Muscle of back (tissue), 11 donors: ENCODE data around the gene ZNF600. TPM values are rescaled to one million over a fixed set of nuclear protein-coding genes. Genes with fewer than 3 reads are reported as not detected.
"Not testable (repeated sequence)": the region's sequence is repeated elsewhere in the genome, so short reads cannot be mapped to it uniquely, and the experiment has no call there.

ENCODE experiments used
- DNase-seq, 3 donors: peaks; one replicate each; pipeline versions ENCODE4 v3.0.0 to v3.0.0-alpha.2; 2013
- polyA plus RNA-seq, 10 donors: library from polyadenylated mRNA; unstranded; fragments of 120-200 nt; gene quantifications; one replicate each; pipeline ENCODE4 v1.2.1, GENCODE V29; 2013; ENCODE audit not compliant: insufficient read length in 10 of 10

The ZNF600 gene
- polyA plus RNA-seq, 10 donors: 1.3 to 5.1 (median 3.5) TPM

DNA sequence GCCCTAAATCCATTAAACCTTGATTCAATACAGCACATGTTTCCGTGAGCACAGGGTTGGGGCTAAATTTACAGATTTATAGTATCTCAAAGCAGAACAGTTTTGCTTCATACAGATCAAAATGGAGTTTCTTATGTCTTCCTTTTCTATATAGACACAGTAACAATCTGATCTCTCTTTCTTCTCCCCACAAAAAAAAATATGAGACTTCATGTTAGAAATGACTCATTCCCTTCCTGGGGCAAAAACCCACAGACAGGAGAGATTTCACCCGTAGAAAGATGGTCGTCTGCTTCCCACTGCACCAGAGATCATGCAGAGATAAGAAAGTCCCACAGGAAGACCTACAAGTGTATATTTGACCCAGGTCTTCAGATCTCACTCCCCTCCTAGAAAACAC, 44.1 kb downstream of the ZNF600 start:
- no peak for DNase-seq

DNA sequence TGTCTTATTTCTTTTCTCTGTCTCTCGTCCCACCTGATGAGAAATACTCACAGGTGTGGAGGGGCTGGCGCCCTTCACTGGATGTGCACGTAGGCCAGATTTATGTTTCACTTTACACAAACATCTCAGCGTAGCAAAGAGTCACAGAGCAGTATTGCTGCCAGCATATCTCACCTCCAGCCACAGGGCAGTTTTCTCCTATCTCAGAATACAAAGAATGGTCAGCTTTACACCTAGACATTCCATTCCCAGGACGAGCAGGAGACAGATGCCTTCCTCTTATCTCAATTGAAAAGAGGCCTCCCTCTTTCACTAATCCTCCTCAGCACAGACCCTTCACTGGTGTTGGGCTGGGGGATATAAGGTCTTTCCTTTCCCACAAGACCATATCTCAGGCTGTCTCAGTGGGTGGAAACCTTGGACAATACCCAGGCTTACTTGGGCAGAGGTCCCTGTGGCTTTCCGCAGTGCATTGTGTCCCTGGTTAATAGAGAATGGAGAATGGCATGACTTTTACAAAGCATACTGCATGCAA, 44.6 kb downstream of the ZNF600 start:
- DNase-seq: no peak

DNA sequence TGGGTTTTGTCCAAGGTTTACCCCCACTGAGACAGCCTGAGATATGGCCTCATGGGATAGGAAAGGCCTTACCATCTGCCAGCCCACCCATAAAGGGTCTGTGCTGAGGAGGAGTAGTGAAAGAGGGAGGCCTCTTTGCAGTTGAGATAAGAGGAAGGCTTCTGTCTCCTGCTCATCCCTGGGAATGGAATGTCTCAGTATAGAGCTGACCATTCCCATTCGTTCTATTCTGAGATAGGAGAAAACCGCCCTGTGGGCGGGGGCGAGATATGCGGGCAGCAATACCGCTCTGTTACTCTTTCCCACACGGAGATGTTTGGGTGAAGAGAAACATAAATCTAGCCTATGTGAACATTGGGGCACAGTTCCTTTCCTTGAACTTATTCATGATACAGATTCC, 45.2 kb downstream of the ZNF600 start:
- DNase-seq: not testable (repeated sequence)

DNA sequence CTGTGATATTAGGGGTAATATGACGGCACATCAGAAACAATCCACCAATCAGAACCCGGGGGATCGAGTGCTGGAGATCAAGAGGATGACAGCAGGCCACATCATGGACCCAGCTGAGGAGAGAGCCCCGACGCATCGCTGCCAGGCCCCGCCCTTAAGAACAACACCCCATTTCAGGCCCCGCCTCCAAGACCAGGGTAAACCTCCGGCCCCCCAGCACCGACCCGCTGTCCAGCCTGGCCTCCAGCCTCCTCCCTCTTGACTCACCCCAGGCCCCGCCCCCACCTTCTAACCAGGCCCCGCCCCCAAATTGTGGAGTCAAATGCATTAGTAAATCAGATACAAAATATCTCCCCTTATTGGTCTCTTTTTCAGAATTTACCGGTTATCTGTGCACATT, 47.0 kb downstream of the ZNF600 start:
- DNase-seq: no peak

DNA sequence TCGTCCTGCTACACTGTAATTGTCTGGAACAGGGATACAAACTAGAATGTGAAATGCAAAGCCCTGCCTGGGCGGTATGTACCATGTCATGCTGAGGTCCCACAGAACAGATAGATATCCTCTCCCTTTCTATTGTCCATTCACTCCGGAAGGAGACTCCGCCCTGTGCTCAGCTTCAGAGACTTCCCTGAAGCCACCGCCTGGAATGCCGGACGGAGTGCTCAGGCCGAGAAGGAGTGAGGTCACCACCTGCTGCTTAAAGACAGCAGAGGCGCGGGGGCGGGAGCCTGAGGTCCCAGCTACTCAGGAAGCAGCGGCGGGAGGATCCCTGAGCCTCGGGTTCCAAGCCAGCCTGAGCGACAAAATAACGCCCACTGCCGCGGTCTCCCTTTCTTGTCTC, 50.9 kb downstream of the ZNF600 start:
- DNase-seq: peak; percentile 36 to 76 (median 73)

DNA sequence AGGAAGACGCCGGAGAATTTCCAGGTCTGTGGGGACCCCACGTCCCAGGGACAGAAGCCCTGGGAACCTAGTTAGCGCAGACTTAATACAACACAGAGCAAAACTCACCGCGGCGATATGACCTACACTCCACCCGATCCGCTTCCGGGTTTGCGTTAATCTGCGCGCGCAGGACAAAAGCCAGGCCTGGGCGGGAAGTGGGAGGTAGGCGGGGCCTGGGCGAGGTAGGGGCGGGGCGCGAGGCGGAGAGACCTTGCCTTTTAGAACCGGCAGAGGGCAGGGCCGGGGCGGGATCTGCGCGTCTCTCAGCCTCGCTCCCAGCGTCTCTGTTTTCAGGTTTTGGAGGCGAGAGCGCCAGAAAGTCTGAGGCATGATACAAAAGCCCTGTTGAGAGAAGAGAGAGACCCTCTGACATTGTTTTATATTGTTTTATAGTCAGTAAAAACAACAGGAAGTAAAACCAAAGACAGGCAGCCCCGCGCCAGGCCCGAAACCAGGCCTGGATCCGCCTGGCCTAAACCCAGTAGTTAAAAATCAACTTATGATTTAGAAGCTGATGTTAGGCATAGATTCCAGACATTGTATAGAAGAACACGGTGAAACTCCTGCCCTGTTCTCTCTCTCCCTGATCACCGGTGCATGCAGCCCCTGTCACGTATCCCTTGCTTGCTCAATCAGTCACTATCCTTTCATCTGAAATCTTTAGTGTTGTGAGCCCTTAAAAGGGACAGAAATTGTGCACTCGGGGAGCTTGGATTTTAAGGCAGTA, 51.5 kb downstream of the ZNF600 start, which contains the start of gene ZNF611:
ZNF611 (minus strand) TSS at position 152 of the 769 bp plus-strand sequence. CDS start 19,150 bp downstream, outside the sequence.
- DNase-seq: peak; percentile 95 to 98 (median 96)

DNA sequence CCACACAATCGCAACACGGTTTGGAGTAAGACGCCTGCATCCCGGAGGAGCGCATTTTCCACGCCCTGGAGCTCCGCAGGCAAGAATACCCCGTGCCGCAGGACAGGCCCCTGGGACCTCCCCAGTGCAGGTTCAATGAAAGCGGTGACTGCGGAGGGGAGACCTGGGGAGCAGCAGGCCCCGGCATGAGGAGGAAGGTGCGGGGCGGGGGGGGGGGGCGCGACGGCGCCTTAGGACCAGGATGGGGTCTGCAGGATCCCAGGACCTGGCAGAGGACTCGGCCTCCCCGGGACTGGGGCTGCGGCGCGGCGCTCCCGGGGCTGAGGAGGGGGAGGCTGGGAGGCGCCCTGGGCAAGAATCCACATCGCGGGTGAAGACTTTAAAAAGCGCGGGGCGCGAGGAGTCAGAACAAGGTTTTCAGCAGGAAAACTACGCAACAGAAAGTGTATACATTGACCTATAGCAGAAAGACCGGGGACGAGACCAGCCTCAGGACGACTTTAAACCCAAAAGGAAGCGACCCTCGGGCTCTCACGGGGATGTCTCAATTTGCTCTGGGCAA, 52.2 kb downstream of the ZNF600 start:
- DNase-seq: peak; percentile 1 to 35 (median 16)

DNA sequence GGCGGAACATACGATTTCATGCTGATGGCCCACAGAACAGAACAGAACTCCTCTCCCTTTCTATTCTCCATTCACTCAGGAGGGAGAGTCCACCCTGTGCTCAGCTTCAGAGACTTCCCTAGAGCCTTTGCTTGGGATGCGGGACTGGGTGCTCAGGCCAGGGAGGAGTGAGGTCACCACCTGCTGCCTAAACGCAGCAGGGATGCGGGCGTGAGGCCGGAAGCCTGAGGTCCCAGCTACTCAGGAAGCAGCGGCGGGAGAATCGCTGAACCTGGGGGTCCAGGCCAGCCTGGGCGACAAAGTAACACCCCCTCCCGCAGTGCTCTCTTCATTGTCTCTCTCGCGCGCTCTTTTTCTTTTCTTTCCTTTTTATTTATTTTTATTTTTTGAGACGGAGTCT, 60.5 kb downstream of the ZNF600 start:
- DNase-seq: not testable (repeated sequence)

DNA sequence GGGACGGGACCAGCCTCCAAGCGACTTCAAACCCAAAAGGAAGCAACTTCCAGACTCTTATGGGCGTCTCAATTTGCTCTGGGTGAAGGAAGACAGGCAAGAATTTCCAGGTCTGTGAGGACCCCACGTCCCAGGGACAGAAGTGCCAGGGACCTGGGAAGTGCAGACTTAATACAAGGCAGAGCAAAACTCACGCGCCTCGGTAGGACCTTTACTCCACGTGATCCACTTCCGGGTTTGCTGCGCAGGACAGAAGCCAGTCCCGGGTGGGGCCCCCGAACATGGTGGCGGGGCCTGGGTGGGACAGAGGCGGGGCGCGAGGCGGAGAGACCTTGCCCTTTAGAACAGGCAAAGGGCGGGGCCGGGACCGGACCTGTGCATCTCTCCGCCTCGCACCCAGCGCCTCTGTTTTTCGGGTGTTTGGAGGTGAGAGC, 61.0 kb downstream of the ZNF600 start:
- DNase-seq: no peak

DNA sequence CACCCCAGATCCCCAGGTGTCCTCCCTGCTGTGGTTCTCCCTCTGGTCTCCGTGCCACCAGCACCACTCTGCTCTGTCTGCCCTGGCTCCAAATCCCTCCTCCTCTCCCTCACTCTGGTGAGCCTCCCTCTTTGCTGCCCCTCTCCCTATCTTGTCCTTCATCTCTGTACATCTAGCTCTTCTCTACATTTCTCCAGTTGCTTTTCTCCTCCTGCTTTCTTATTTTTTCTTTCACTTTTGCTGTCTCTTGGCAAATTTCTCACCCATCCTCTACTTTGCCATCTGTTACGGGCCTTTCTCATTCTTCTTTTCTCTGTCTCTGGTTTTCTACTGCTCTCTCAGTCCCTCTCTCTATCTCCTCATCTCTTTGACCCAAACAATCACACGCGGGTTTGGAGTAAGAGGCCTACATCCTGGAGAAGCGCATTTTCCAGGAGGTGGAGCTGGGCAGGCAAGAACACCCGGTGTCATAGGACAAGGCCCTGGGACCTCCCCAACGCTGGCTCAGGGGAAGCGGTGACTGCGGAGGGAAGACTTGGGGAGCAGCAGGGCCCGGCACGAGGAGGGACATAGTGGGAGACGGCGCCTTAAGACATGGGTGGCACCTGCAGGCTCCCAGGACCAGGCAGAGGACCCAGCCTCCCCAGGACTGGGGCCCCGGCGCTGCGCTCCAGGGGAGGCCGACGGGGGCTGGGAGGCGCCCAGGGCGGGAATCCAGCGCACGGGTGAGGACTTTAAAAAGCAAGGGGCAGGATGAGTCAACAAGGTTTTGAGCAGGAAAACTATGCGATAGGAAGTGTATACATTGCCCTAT, 61.7 kb downstream of the ZNF600 start:
- DNase-seq: no peak

DNA sequence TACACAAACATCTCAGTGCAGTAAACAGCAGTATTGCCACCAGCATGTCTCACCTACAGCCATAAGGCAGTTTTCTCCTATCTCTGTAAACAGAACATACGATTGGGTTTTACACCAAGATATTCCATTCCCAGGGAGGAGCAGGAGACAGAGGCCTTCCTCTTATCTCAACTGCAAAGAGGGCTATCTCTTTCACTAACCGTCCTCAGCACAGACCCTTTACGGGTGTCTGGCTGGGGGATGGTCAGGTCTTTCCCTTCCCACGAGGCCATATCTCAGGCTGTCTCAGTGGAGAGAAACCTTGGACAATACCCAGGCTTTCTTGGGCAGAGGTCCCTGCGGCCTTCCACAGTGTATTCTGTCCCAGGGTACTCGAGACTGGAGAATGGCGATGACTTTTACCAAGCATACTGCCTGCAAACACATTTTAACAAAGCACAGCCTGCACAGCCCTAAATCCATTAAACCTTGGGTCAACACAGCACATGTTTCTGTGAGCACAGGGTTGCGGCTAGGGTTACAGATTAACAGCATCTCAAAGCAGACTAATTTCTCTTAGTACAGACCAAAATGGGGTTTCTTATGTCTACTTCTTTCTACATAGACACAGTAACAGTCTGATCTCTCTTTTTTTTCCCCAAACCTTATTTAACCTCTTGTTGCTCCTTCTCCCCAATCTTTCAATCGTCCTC, 62.5 kb downstream of the ZNF600 start:
- DNase-seq: not testable (repeated sequence)

DNA sequence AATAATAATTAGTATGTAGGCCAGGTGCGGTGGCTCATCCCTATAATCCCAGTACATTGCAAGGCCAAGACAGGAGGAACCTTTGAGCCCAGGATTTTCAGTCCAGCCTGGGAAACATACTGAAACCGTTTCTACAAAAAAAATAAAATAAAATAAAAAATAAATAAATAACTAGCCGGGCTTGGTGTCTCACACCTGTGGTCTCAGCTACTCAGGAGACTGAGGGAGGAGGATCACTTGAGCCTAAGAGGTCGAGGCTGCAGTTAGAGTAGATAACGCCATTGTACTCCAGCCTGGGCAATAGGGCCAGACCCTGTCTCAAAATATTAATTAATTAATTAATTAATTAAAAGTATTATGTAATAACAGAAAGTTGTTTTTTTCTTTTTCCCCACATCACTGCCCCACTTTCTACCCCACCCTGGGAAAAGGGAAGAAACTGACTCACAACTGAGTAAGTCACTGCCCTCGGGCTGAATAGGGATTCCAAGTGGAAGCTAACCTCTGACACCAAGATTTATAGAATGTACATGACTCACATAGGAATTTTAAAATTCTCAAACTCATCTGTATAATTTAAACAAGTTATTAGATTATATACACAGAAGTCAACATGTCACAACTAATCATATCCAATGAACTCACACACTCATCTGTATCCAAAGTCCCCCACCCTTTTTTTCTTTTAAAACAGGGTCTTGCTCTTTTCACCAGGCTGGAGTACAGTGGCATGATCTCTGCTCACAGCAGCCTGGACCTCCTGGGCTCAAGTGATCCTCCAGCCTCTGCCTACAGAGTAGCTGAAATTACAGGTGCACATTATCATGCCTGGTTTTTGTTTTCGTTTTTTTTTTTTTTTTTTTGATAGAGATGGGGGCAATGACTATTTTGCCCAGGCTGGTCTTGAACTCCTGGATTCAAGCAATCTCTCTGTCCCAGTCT, 64.3 kb downstream of the ZNF600 start:
- peak in 1 of 3 donors; percentile 23 for DNase-seq

DNA sequence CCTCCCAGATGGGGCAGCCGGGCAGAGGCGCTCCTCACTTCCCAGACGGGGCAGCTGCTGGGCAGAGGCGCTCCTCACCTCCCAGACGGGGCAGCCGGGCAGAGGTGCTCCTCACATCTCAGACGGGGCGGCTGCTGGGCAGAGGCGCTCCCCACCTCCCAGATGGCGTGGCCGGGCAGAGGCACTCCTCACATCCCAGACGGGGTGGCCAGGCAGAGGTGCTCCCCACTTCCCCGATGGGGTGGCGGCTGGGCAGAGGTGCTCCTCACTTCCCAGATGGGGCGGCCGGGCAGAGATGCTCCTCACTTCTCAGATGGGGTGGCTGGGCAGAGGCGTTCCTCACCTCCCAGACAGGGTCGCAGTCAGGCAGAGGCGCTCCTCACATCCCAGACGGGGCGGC, 66.0 kb downstream of the ZNF600 start:
- DNase-seq: not testable (repeated sequence)

DNA sequence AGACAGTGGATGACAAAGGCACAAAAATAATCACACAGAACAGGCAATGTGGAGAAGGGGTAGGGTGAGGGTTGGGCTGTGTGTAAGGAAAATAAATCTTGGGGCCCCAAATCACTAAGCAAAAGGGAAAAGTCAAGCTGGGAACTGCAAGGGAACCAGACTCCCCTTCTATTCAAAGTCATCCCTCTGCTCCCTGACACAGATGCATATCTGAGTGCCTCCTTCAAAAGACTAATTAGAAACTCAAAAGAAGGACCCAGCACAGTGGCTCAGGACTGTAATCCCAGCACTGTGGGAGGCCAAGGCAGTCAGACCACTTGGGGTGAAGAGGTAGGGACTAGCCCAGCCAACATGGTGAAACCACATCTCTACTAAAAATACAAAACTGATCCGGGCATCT, 70.1 kb downstream of the ZNF600 start:
- no peak for DNase-seq

DNA sequence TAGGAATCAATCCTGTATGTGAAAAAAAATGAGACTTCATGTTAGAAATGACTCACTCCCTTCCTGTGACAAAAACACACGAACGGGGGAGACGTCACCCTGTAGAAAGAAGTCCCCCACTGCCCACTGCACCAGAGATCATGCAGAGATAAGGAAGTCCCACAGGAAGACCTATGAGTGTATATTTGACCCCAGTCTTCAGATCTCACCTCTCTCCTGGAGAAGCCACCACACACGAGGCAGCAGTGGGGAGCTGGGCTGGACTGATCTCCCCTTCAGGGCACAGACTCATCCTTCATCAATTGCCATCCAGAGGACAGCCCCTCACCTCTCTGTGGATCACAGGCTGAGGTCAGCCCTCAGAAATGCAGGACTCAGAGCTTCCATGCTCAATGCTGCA, 70.7 kb downstream of the ZNF600 start:
- not testable (repeated sequence) for DNase-seq

DNA sequence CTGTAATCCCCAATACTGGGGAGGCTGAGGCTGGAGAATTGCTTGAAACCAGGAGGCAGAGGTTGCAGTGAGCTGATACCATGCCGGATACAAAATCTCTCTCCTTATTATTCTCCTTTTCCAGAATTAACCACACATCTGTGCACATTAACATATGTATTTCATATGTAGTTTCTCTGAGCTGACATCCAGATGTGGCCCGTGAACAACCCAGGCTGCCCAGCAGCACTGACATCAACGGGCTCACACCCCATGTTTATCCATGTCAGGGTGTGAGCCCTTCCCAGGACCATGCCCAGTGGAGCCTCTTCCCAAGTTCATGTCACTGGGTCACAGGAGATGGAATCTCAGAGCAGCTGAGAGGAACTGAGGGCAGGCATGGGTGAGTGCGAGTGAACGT, 71.3 kb downstream of the ZNF600 start:
- DNase-seq: not testable (repeated sequence)
